GM12864 (cell line): ENCODE results near the gene CSTPP1.
A peak's percentile ranks its signal among the peaks of the same experiment; 100 is the strongest.
"Not testable (repeated sequence)": the region's sequence is repeated elsewhere in the genome, so short reads cannot be mapped to it uniquely, and the experiment has no call there.

Source experiments
- DNase-seq: peaks from one replicate; pipeline ENCODE4 v3.0.0-alpha.2; 2011; ENCODE audit warnings: low read depth
- H3K4me3 ChIP-seq: 2 replicates; pipeline ENCODE4 v1.5.1; 2011; ENCODE audit warnings: mild to moderate bottlenecking, low read depth, low read length, control low read depth
- TF ChIP-seq, protein P1 (sequence below): IDR thresholded peaks from 2 replicates; pipeline ENCODE4 v1.5.1; 2011; ENCODE audit warnings: low read depth, mild to moderate bottlenecking, moderate library complexity, low read length, control low read depth, inconsistent platforms; ENCODE audit errors: missing control alignments

The CSTPP1 gene

GRCh38 chr11:47186076-47186699 lies 249.6 kb downstream of the CSTPP1 start, which contains the start of gene PACSIN3:
Gene PACSIN3 (minus strand): TSS chr11:47186434. CDS start chr11:47182727, 3,707 bp downstream.
- H3K4me3 ChIP-seq: peak within 1 kb of the TSS; percentile 51
- TF ChIP-seq, protein P1, sequence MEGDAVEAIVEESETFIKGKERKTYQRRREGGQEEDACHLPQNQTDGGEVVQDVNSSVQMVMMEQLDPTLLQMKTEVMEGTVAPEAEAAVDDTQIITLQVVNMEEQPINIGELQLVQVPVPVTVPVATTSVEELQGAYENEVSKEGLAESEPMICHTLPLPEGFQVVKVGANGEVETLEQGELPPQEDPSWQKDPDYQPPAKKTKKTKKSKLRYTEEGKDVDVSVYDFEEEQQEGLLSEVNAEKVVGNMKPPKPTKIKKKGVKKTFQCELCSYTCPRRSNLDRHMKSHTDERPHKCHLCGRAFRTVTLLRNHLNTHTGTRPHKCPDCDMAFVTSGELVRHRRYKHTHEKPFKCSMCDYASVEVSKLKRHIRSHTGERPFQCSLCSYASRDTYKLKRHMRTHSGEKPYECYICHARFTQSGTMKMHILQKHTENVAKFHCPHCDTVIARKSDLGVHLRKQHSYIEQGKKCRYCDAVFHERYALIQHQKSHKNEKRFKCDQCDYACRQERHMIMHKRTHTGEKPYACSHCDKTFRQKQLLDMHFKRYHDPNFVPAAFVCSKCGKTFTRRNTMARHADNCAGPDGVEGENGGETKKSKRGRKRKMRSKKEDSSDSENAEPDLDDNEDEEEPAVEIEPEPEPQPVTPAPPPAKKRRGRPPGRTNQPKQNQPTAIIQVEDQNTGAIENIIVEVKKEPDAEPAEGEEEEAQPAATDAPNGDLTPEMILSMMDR: no peak
- DNase-seq: no peak

- H3K4me3 ChIP-seq: peak overlapping the region; percentile 36
- TF ChIP-seq, protein P1: no peak
- no peak for DNase-seq
These were observed 250.4 kb downstream of the CSTPP1 start for GRCh38 chr11:47186700-47187695.

GRCh38 chr11:47187723-47188122 lies 251.2 kb downstream of the CSTPP1 start:
- TF ChIP-seq, protein P1: no peak
- no peak for DNase-seq
- no peak overlapping the region; the same call in 1 of the 2 replicates for H3K4me3 ChIP-seq

DNA sequence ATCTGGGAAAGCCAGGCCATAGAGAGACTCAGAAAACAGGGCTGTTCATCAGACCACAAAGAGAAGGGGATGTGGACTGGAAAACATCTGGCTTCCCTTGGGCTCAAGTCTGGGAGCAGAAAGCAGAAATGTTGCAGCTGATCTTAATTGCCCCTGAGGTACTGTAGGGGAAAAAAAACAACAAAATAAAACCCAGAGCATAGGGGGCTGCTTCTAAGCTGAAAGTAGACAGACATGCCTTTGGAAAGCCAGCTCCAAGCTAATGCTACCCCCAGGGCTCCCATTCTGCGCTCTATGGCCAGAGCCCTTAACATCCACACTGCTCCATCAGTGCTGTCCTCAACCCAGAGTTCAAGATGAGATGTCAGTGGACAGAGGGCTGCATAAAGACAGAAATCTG lies 251.7 kb downstream of the CSTPP1 start:
- TF ChIP-seq, protein P1: no peak
- DNase-seq: no peak
- H3K4me3 ChIP-seq: no peak overlapping the region

- H3K4me3 ChIP-seq: no peak overlapping the region
- TF ChIP-seq, protein P1: no peak
- no peak for DNase-seq
These were observed 252.7 kb downstream of the CSTPP1 start for GRCh38 chr11:47189100-47189834.

DNA sequence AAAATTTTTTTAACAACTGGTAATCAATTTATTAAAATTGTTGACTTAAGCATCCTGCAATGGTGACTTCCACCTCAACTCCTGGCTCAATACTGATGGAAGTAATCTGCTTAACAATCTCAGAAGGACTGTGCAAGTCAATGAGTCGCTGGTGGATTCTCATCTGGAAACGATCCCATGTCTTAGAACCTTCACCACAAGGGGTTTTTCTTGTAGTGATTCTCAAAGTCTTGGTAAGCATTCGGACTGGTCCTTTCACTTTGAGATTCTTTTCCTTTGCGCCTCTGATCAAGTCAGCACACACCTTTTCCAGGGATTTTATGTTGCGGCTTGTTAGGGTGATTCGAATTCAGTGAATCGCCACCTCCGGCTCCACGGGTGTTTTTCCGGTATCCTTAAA lies 254.6 kb downstream of the CSTPP1 start:
- DNase-seq, H3K4me3 ChIP-seq: not testable (repeated sequence)

DNA sequence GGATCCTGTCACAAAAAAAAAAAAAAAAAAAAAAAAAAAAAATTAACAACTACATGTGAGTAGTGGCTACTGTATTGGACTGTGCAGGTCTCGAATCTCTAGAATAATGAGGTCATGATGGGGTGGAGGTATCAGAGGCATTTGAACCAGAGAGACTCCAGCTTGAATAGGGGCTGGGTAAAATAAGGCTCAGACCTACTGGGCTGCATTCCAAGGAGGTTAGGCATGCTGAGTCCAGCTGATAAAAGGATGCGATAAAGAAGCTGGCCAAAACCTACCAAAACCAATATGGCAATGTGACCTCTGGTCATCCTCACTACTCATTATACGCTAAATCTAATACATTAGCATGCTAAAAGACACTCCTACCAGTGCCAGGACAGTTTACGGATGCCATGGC lies 255.6 kb downstream of the CSTPP1 start:
- DNase-seq: no peak
- TF ChIP-seq, protein P1: no peak
- H3K4me3 ChIP-seq: no peak overlapping the region

DNA sequence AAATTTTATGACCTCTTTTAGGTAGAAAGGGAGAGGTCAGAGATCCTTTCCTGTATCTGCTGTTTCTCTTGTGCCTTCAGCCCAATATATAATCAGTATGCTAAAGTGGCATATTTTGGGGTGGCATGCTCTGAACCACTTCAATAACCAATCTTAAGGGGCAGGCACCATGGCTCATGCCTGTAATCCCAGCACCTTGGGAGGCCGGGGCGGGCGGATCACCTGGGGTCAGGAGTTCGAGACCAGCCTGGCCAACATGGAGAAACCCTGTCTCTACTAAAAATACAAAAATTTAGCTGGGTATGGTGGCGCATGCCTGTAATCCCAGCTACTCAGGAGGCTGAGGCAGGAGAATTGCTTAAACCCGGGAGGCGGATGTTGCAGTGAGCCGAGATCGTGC lies 261.6 kb downstream of the CSTPP1 start:
- H3K4me3 ChIP-seq, DNase-seq: not testable (repeated sequence)
